ENCODE data around the gene GINS1.

GINS1 gene

GRCh38 chr20:25368976-25369375 is 38.5 kb upstream of the GINS1 start:
- Histone ChIP-seq H3F3A (ENCODE audit: insufficient read depth, low read length) (no peaks in the 10 kb centered on the region), H3K9me3 (ENCODE audit: low read length) (peaks cover 3% of the 10 kb centered on the region; the same call in 1 of the 2 replicates), H3K4me1 (ENCODE audit: insufficient read depth, low read length, severe bottlenecking) (peaks cover 12% of the 10 kb centered on the region), H3K4me3 (ENCODE audit: low read depth, low read length, poor library complexity, severe bottlenecking) (no peak overlapping the region), H3K36me3 (ENCODE audit: insufficient read depth, low read length) (peaks cover 10% of the 10 kb centered on the region), H3K9ac (ENCODE audit: low read length) (no peak overlapping the region), H2AFZ (ENCODE audit: low read length) (no peak overlapping the region), H3K4me2 (ENCODE audit: low read length) (no peak overlapping the region), H3K79me2 (ENCODE audit: insufficient read depth, low read length) (no peaks in the 10 kb centered on the region), H3K27ac (ENCODE audit: low read depth, low read length, poor library complexity, severe bottlenecking) (no peak overlapping the region), H4K20me1 (ENCODE audit: insufficient read depth, low read length) (no peaks in the 10 kb centered on the region), H3K27me3 (ENCODE audit: insufficient read depth, low read length) (no peaks in the 10 kb centered on the region), H3K9me2 (ENCODE audit: low read depth, low read length) (no peaks in the 10 kb centered on the region)
- no peak for TF ChIP-seq EZH2 (IDR thresholded peaks at IDR 0.05; ENCODE audit: borderline replicate concordance, low read length)
- no peak for TF ChIP-seq CTCF (IDR thresholded peaks at IDR 0.05; ENCODE audit: low read length)

GRCh38 chr20:25369529-25369928 is 37.9 kb upstream of the GINS1 start:
- H3K36me3 ChIP-seq (ENCODE audit: insufficient read depth, low read length) = peaks cover 7% of the 10 kb centered on the region
- no peaks in the 10 kb centered on the region for H3K79me2 ChIP-seq (ENCODE audit: insufficient read depth, low read length)
- no peak for TF ChIP-seq CTCF (IDR thresholded peaks at IDR 0.05; ENCODE audit: low read length)
- no peak for TF ChIP-seq EZH2 (IDR thresholded peaks at IDR 0.05; ENCODE audit: borderline replicate concordance, low read length)

GRCh38 chr20:25369971-25370370 is 37.5 kb upstream of the GINS1 start:
- no peaks in the 10 kb centered on the region for H4K20me1 ChIP-seq (ENCODE audit: insufficient read depth, low read length)
- no peaks in the 10 kb centered on the region for H3K27me3 ChIP-seq (ENCODE audit: insufficient read depth, low read length)
- H3K36me3 ChIP-seq (ENCODE audit: insufficient read depth, low read length) = 0 out of 2 replicates have a peak, but pooled peaks cover 4% of the 10 kb centered on the region
- H2AFZ ChIP-seq (ENCODE audit: low read length) = no peak overlapping the region
- peaks cover 12% of the 10 kb centered on the region for H3K4me1 ChIP-seq (ENCODE audit: insufficient read depth, low read length, severe bottlenecking)
- no peak overlapping the region for H3K9ac ChIP-seq (ENCODE audit: low read length)
- no peaks in the 10 kb centered on the region; the same call in 1 of the 2 replicates for H3K9me3 ChIP-seq (ENCODE audit: low read length)
- no peak overlapping the region for H3K4me2 ChIP-seq (ENCODE audit: low read length)
- TF ChIP-seq CTCF (IDR thresholded peaks at IDR 0.05; ENCODE audit: low read length) (no peak), EZH2 (IDR thresholded peaks at IDR 0.05; ENCODE audit: borderline replicate concordance, low read length) (no peak)
- no peaks in the 10 kb centered on the region for H3K9me2 ChIP-seq (ENCODE audit: low read depth, low read length)
- H3F3A ChIP-seq (ENCODE audit: insufficient read depth, low read length) = no peaks in the 10 kb centered on the region
- no peak overlapping the region for H3K4me3 ChIP-seq (ENCODE audit: low read depth, low read length, poor library complexity, severe bottlenecking)
- H3K27ac ChIP-seq (ENCODE audit: low read depth, low read length, poor library complexity, severe bottlenecking) = no peak overlapping the region
- no peaks in the 10 kb centered on the region for H3K79me2 ChIP-seq (ENCODE audit: insufficient read depth, low read length)

More at GRCh38 chr20:25369529-25369928, 37.9 kb upstream of the GINS1 start:
- no peaks in the 10 kb centered on the region for H4K20me1 ChIP-seq (ENCODE audit: insufficient read depth, low read length)
- H3F3A ChIP-seq (ENCODE audit: insufficient read depth, low read length) = no peaks in the 10 kb centered on the region
- H3K4me2 ChIP-seq (ENCODE audit: low read length) = no peak overlapping the region
- H3K4me1 ChIP-seq (ENCODE audit: insufficient read depth, low read length, severe bottlenecking) = peaks cover 12% of the 10 kb centered on the region
- H3K4me3 ChIP-seq (ENCODE audit: low read depth, low read length, poor library complexity, severe bottlenecking) = no peak overlapping the region
- peaks cover 3% of the 10 kb centered on the region; the same call in 1 of the 2 replicates for H3K9me3 ChIP-seq (ENCODE audit: low read length)
- H3K27me3 ChIP-seq (ENCODE audit: insufficient read depth, low read length) = no peaks in the 10 kb centered on the region
- no peaks in the 10 kb centered on the region for H3K9me2 ChIP-seq (ENCODE audit: low read depth, low read length)
- H2AFZ ChIP-seq (ENCODE audit: low read length) = no peak overlapping the region
- H3K27ac ChIP-seq (ENCODE audit: low read depth, low read length, poor library complexity, severe bottlenecking) = no peak overlapping the region
- no peak overlapping the region for H3K9ac ChIP-seq (ENCODE audit: low read length)
